HEK293T (cell line): ENCODE measurements around the gene PPFIA3.

Source experiments
- ELF4 ChIP-seq: fragments of 450-650 bp; IDR thresholded peaks from 2 replicates; pipeline ENCODE4 v1.6.1; 2017; ENCODE audit warnings: antibody characterized with exemption
- HDGF ChIP-seq: fragments of 450-650 bp; IDR thresholded peaks from 2 replicates; pipeline ENCODE4 v1.6.1; 2017; ENCODE audit warnings: antibody characterized with exemption, borderline replicate concordance
- LEF1 ChIP-seq: fragments of 450-650 bp; IDR thresholded peaks from 2 replicates; pipeline ENCODE4 v1.6.1; 2017; ENCODE audit warnings: mild to moderate bottlenecking, borderline replicate concordance
- SP1 ChIP-seq: fragments of 450-650 bp; IDR thresholded peaks from 2 replicates; pipeline ENCODE4 v1.6.1; 2017

DNA sequence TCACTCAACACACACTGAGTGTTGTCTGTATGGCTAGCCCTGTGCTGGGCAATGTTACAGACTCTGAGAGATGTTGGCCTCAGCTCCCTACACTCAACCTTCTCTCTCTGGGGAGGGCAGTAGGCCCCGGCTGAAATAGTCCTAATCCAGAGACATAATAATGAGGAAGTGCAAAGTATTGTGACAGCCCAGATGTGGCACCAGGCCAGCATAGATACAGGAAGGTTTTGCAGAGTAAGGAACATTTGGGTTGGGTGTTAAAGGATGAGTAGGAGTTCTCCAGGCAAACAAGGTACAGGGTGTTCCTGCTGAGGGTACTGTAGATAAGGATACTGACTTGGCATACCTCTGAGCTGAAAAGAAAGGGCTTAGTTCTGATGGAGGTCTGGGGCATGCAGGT lies 2.8 kb upstream of the PPFIA3 start:
- TF ChIP-seq SP1 (no peak), LEF1 (no peak), HDGF (no peak), ELF4 (no peak)
